Astrocyte (in vitro differentiated cells and primary cell): ENCODE measurements around the gene OR52I2. TPM values are rescaled to one million over a fixed set of nuclear protein-coding genes. Genes with fewer than 3 reads are reported as not detected.
A peak's percentile ranks its signal among the peaks of the same experiment; 100 is the strongest.

ENCODE experiments used
- DNase-seq: peaks from one replicate; pipeline ENCODE4 v3.0.0-alpha.2; 2010; ENCODE audit warnings: low read depth
- FAIRE-seq: peaks from 2 replicates; lab custom pipeline; 2011; peaks lifted over from hg19 to GRCh38; lab: Jason Lieb, UNC
- H2AFZ ChIP-seq: 2 replicates; pipeline ENCODE4 v1.6.0; 2012; ENCODE audit warnings: low read depth, low read length, inconsistent platforms
- H3K27ac ChIP-seq: 2 replicates; pipeline ENCODE4 v1.5.1; 2011; ENCODE audit warnings: low read depth, low read length, inconsistent platforms
- H3K27me3 ChIP-seq: 2 replicates; pipeline ENCODE4 v1.6.0; 2011; ENCODE audit warnings: low read length, inconsistent platforms; ENCODE audit not compliant: insufficient read depth
- H3K36me3 ChIP-seq: 2 replicates; pipeline ENCODE4 v1.5.1; 2011; ENCODE audit warnings: low read length, inconsistent platforms; ENCODE audit not compliant: insufficient read depth
- H3K4me1 ChIP-seq: 2 replicates; pipeline ENCODE4 v1.5.1; 2011; ENCODE audit warnings: low read length, inconsistent platforms; ENCODE audit not compliant: insufficient read depth
- H3K4me2 ChIP-seq: 2 replicates; pipeline ENCODE4 v1.6.0; 2012; ENCODE audit warnings: low read length, inconsistent platforms
- H3K4me3 ChIP-seq: 2 replicates; pipeline ENCODE4 v1.5.1; 2011; ENCODE audit warnings: low read depth, mild to moderate bottlenecking, low read length, inconsistent platforms; ENCODE audit not compliant: insufficient read depth
- H3K79me2 ChIP-seq: 2 replicates; pipeline ENCODE4 v1.6.0; 2012; ENCODE audit warnings: mild to moderate bottlenecking, low read length, inconsistent platforms; ENCODE audit not compliant: insufficient read depth
- H3K9ac ChIP-seq: 2 replicates; pipeline ENCODE4 v1.6.0; 2012; ENCODE audit warnings: mild to moderate bottlenecking, low read length, inconsistent platforms
- H3K9me3 ChIP-seq: 2 replicates; pipeline ENCODE4 v1.5.1; 2012; ENCODE audit warnings: low read depth, mild to moderate bottlenecking, low read length, inconsistent platforms; ENCODE audit not compliant: insufficient read depth
- H4K20me1 ChIP-seq: 2 replicates; pipeline ENCODE4 v1.6.0; 2012; ENCODE audit warnings: low read length, inconsistent platforms; ENCODE audit not compliant: insufficient read depth
- H3K27ac Mint-ChIP-seq: one replicate; pipeline ENCODE4 v1.8.0; 2021; ENCODE audit warnings: mild to moderate bottlenecking, mixed read lengths; ENCODE audit not compliant: unreplicated experiment
- H3K27me3 Mint-ChIP-seq: one replicate; pipeline ENCODE4 v1.8.0; 2021; ENCODE audit warnings: low read depth, mixed read lengths; ENCODE audit not compliant: unreplicated experiment
- H3K36me3 Mint-ChIP-seq: one replicate; pipeline ENCODE4 v1.8.0; 2021; ENCODE audit warnings: low read depth, mixed read lengths; ENCODE audit not compliant: unreplicated experiment
- H3K4me1 Mint-ChIP-seq: one replicate; pipeline ENCODE4 v1.8.0; 2021; ENCODE audit warnings: low read depth, mixed read lengths; ENCODE audit not compliant: unreplicated experiment
- H3K4me3 Mint-ChIP-seq: one replicate; pipeline ENCODE4 v1.8.0; 2021; ENCODE audit warnings: mild to moderate bottlenecking, moderate library complexity, mixed read lengths; ENCODE audit not compliant: unreplicated experiment
- H3K9me3 Mint-ChIP-seq: one replicate; pipeline ENCODE4 v1.8.0; 2021; ENCODE audit warnings: mild to moderate bottlenecking, mixed read lengths; ENCODE audit not compliant: unreplicated experiment
- EZH2 ChIP-seq: IDR thresholded peaks from 2 replicates; pipeline ENCODE4 v1.6.1; 2012; ENCODE audit warnings: mild to moderate bottlenecking, low read length, inconsistent platforms; ENCODE audit not compliant: insufficient read depth
- total RNA-seq: library from RNA; stranded (reverse); gene quantifications from 2 replicates; pipeline ENCODE4 v1.2.1, GENCODE V29; 2021
- TF ChIP-seq, protein P1 (sequence below): IDR thresholded peaks from 2 replicates; pipeline ENCODE4 v1.5.1; 2011; ENCODE audit warnings: low read depth, mild to moderate bottlenecking, inconsistent platforms, low read length, moderate library complexity; ENCODE audit not compliant: insufficient read depth

OR52I2 gene
- total RNA-seq, 1 donor from 2014 or later: not detected

DNA sequence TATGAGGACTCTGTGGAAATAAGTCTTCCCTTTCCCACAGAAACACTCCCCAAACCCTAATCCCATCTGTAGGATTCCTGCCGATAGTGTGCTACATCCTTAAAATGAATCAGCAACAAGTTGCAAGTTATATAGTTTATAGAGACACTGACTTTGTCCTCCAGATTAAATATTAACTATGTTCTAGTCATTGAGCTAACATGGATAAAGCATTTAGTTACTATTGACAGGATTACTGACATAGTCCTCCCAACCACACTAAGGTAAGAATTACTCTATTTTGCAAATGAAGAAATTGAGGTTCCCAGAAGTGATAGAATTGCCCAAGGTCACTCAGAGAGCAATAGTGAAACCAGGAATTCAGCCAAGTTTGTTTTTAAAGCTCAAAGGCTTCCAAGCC lies 34.7 kb upstream of the OR52I2 start:
- no peaks in the 10 kb centered on the region for H3K27me3 ChIP-seq
- H4K20me1 ChIP-seq: no peaks in the 10 kb centered on the region
- peaks cover 24% of the 10 kb centered on the region for H3K27me3 Mint-ChIP-seq
- H3K27ac ChIP-seq: no peak overlapping the region
- H3K4me3 ChIP-seq: no peak overlapping the region
- H3K36me3 ChIP-seq: no peaks in the 10 kb centered on the region
- H3K4me1 ChIP-seq: no peaks in the 10 kb centered on the region
- no peaks in the 10 kb centered on the region for H3K9me3 ChIP-seq
- no peak overlapping the region for H3K27ac Mint-ChIP-seq
- no peak overlapping the region for H3K9ac ChIP-seq
- no peak for TF ChIP-seq EZH2
- TF ChIP-seq, protein P1, sequence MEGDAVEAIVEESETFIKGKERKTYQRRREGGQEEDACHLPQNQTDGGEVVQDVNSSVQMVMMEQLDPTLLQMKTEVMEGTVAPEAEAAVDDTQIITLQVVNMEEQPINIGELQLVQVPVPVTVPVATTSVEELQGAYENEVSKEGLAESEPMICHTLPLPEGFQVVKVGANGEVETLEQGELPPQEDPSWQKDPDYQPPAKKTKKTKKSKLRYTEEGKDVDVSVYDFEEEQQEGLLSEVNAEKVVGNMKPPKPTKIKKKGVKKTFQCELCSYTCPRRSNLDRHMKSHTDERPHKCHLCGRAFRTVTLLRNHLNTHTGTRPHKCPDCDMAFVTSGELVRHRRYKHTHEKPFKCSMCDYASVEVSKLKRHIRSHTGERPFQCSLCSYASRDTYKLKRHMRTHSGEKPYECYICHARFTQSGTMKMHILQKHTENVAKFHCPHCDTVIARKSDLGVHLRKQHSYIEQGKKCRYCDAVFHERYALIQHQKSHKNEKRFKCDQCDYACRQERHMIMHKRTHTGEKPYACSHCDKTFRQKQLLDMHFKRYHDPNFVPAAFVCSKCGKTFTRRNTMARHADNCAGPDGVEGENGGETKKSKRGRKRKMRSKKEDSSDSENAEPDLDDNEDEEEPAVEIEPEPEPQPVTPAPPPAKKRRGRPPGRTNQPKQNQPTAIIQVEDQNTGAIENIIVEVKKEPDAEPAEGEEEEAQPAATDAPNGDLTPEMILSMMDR: no peak
- no peaks in the 10 kb centered on the region for H3K79me2 ChIP-seq
- H3K4me2 ChIP-seq: no peak overlapping the region
- no peaks in the 10 kb centered on the region for H3K36me3 Mint-ChIP-seq
- H2AFZ ChIP-seq: no peak overlapping the region
- FAIRE-seq (no peak), DNase-seq (no peak)
- H3K4me1 Mint-ChIP-seq: peaks cover 4% of the 10 kb centered on the region
- H3K4me3 Mint-ChIP-seq: no peak overlapping the region
- H3K9me3 Mint-ChIP-seq: peaks cover 2% of the 10 kb centered on the region

DNA sequence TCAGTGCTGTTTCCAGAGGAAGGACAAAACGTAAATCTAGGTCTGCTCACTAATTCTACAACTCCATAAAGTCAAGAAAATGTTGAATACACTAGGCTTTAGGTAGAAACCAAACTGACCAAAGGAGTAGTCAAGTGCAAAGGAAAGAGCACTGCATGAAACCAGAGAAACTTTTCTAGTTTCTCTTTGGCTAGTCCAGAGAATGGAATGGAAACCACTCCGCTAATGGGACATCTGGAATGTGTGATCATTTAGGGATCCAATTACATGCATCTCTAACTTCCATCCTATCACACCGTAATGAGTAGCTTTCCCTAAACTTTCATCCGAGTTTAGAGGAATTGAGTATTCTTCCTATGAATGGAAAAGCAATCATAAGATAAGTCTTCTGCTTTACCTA lies 34.1 kb upstream of the OR52I2 start:
- H3K4me1 Mint-ChIP-seq: peaks cover 4% of the 10 kb centered on the region
- Histone ChIP-seq H3K4me3 (no peak overlapping the region), H4K20me1 (no peaks in the 10 kb centered on the region), H3K36me3 (no peaks in the 10 kb centered on the region), H3K79me2 (no peaks in the 10 kb centered on the region), H3K4me1 (no peaks in the 10 kb centered on the region), H3K27me3 (no peaks in the 10 kb centered on the region), H3K9me3 (no peaks in the 10 kb centered on the region), H3K9ac (no peak overlapping the region), H2AFZ (no peak overlapping the region), H3K27ac (no peak overlapping the region), H3K4me2 (no peak overlapping the region)
- no peak overlapping the region for H3K27ac Mint-ChIP-seq
- H3K27me3 Mint-ChIP-seq: peaks cover 19% of the 10 kb centered on the region
- peaks cover 2% of the 10 kb centered on the region for H3K9me3 Mint-ChIP-seq
- TF ChIP-seq, protein P1: no peak
- TF ChIP-seq EZH2: no peak
- no peaks in the 10 kb centered on the region for H3K36me3 Mint-ChIP-seq
- DNase-seq (no peak), FAIRE-seq (no peak)
- H3K4me3 Mint-ChIP-seq: no peak overlapping the region

DNA sequence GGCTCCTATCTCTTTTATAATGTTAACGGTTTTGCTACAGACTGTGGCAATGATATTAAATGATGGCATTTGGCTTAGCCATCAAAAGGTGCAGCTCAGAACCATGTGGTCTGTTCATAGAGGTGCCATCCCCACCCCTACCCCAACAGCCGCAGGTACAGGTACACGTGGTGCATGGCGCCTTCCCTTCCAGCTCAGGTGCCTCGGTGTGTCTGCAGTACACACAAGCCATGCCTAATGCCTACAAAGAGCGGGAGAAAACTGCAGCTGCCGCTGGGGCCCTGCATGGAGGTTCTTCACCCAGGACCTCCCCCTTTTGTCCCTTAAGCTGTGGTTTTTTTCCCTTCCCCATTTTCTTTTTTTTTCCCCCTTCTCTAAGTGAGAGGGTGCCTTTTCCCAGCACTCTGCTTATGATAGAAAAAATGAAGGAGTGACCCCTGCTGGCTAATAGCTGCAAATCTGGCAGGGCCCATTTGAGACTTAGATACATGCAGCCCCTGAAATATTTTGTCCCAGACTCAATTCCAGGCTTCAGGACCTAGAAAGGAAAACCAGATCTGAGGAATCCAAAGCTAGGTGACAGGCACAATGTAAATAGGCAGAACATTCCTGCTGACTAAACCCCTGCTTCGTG lies 30.1 kb upstream of the OR52I2 start:
- no peak for DNase-seq

More for the DNA sequence above, 30.1 kb upstream of the OR52I2 start:
- no peak overlapping the region for H3K4me3 ChIP-seq
- H3K9ac ChIP-seq: no peak overlapping the region
- H3K27ac ChIP-seq: no peak overlapping the region
- no peaks in the 10 kb centered on the region for H4K20me1 ChIP-seq
- FAIRE-seq: no peak
- no peak overlapping the region for H2AFZ ChIP-seq
- Mint-ChIP-seq H3K9me3 (peaks cover 4% of the 10 kb centered on the region), H3K4me3 (no peak overlapping the region), H3K36me3 (no peaks in the 10 kb centered on the region), H3K27me3 (peaks cover 18% of the 10 kb centered on the region), H3K4me1 (no peaks in the 10 kb centered on the region), H3K27ac (no peak overlapping the region)
- no peaks in the 10 kb centered on the region for H3K27me3 ChIP-seq
- no peaks in the 10 kb centered on the region for H3K36me3 ChIP-seq
- no peaks in the 10 kb centered on the region for H3K9me3 ChIP-seq
- TF ChIP-seq, protein P1: peak; percentile 13
- TF ChIP-seq EZH2: no peak
- no peak overlapping the region for H3K4me2 ChIP-seq
- H3K4me1 ChIP-seq: no peaks in the 10 kb centered on the region
- H3K79me2 ChIP-seq: no peaks in the 10 kb centered on the region
